Loucy (cell line): ENCODE measurements around the gene TIGD3.

Experiments used
- H2AFZ ChIP-seq: fragments of 200-600 bp; sonication (generic); 2 replicates; pipeline ENCODE4 v1.6.0; 2016; ENCODE audit warnings: antibody characterized with exemption, mild to moderate bottlenecking, low read length, moderate library complexity
- H3F3A ChIP-seq: fragments of 200-600 bp; 2 replicates; pipeline ENCODE4 v1.6.0; 2016; ENCODE audit warnings: antibody characterized with exemption, low read depth, mild to moderate bottlenecking
- H3K27me3 ChIP-seq: fragments of 200-600 bp; sonication (generic); 2 replicates; pipeline ENCODE4 v1.6.1; 2014; ENCODE audit warnings: low read length, mild to moderate bottlenecking; ENCODE audit not compliant: insufficient read depth, poor library complexity, severe bottlenecking
- H3K36me3 ChIP-seq: fragments of 200-600 bp; sonication (generic); 2 replicates; pipeline ENCODE4 v1.6.1; 2016; ENCODE audit warnings: low read length; ENCODE audit not compliant: insufficient read depth
- H3K4me1 ChIP-seq: fragments of 200-600 bp; sonication (generic); 2 replicates; pipeline ENCODE4 v1.5.1; 2014; ENCODE audit warnings: low read length, mild to moderate bottlenecking; ENCODE audit not compliant: insufficient read depth, poor library complexity, severe bottlenecking
- H3K4me2 ChIP-seq: fragments of 200-600 bp; sonication (generic); 2 replicates; pipeline ENCODE4 v1.6.0; 2014; ENCODE audit warnings: antibody characterized with exemption, low read length, low read depth, mild to moderate bottlenecking; ENCODE audit not compliant: poor library complexity, severe bottlenecking
- H3K4me3 ChIP-seq: fragments of 200-600 bp; sonication (generic); 2 replicates; pipeline ENCODE4 v1.5.1; 2014; ENCODE audit warnings: low read length, mild to moderate bottlenecking, mixed read lengths; ENCODE audit not compliant: poor library complexity, severe bottlenecking
- H3K79me2 ChIP-seq: fragments of 200-600 bp; sonication (generic); 2 replicates; pipeline ENCODE4 v1.6.1; 2014; ENCODE audit warnings: low read length; ENCODE audit not compliant: insufficient read depth
- H3K9ac ChIP-seq: fragments of 200-600 bp; sonication (generic); 2 replicates; pipeline ENCODE4 v1.6.0; 2014; ENCODE audit warnings: mild to moderate bottlenecking, low read depth, low read length, moderate library complexity; ENCODE audit not compliant: poor library complexity, severe bottlenecking
- H3K9me2 ChIP-seq: fragments of 200-600 bp; sonication (generic); replicated peaks from 2 replicates; pipeline ENCODE4 v1.6.1; 2016; ENCODE audit warnings: low read depth, low read length, mixed read lengths
- H3K9me3 ChIP-seq: fragments of 200-600 bp; sonication (generic); 2 replicates; pipeline ENCODE4 v1.6.1; 2014; ENCODE audit warnings: mild to moderate bottlenecking, antibody characterized with exemption, low read length, low read depth; ENCODE audit not compliant: insufficient read depth
- H4K20me1 ChIP-seq: fragments of 200-600 bp; sonication (generic); 2 replicates; pipeline ENCODE4 v1.6.0; 2014; ENCODE audit warnings: antibody characterized with exemption, low read length, mild to moderate bottlenecking; ENCODE audit not compliant: insufficient read depth, poor library complexity, severe bottlenecking
- CTCF ChIP-seq: fragments of 200-600 bp; sonication (generic); conservative IDR thresholded peaks from 2 replicates; pipeline ENCODE4 v1.5.1; 2014; ENCODE audit warnings: mild to moderate bottlenecking, antibody characterized with exemption, low read length
- EZH2phosphoT487 ChIP-seq: fragments of 200-600 bp; IDR thresholded peaks from 2 replicates; pipeline ENCODE4 v1.6.1; 2018; ENCODE audit warnings: antibody characterized with exemption, mild to moderate bottlenecking, moderate library complexity, borderline replicate concordance

TIGD3 gene

GRCh38 chr11:65325435-65325834, 29.1 kb upstream of the TIGD3 start:
- no peaks in the 10 kb centered on the region for H3K79me2 ChIP-seq
- no peaks in the 10 kb centered on the region for H3K4me1 ChIP-seq
- H3K9me3 ChIP-seq, result no peaks in the 10 kb centered on the region
- no peak overlapping the region for H3K9ac ChIP-seq
- no peaks in the 10 kb centered on the region for H3K36me3 ChIP-seq
- H3K9me2 ChIP-seq, result no peaks in the 10 kb centered on the region
- TF ChIP-seq EZH2phosphoT487 (no peak), CTCF (no peak)
- no peak overlapping the region for H3K4me2 ChIP-seq
- H2AFZ ChIP-seq, result no peak overlapping the region
- no peak overlapping the region for H3K4me3 ChIP-seq
- no peaks in the 10 kb centered on the region for H4K20me1 ChIP-seq
- H3K27me3 ChIP-seq, result no peaks in the 10 kb centered on the region
- H3F3A ChIP-seq, result no peaks in the 10 kb centered on the region

GRCh38 chr11:65327021-65327420, 27.5 kb upstream of the TIGD3 start:
- no peak overlapping the region for H3K9ac ChIP-seq
- no peak overlapping the region for H2AFZ ChIP-seq
- H3K36me3 ChIP-seq, result no peaks in the 10 kb centered on the region
- no peak overlapping the region for H3K4me3 ChIP-seq
- H3K79me2 ChIP-seq, result no peaks in the 10 kb centered on the region
- no peaks in the 10 kb centered on the region for H3K27me3 ChIP-seq
- TF ChIP-seq EZH2phosphoT487, result no peak
- no peak for TF ChIP-seq CTCF
- H3F3A ChIP-seq, result no peaks in the 10 kb centered on the region
- H3K4me1 ChIP-seq, result no peaks in the 10 kb centered on the region
- no peaks in the 10 kb centered on the region for H3K9me2 ChIP-seq
- H4K20me1 ChIP-seq, result no peaks in the 10 kb centered on the region
- no peaks in the 10 kb centered on the region for H3K9me3 ChIP-seq
- H3K4me2 ChIP-seq, result no peak overlapping the region

GRCh38 chr11:65329478-65329877, 25.1 kb upstream of the TIGD3 start:
- H3K4me1 ChIP-seq, result peaks cover 3% of the 10 kb centered on the region
- H3K9me3 ChIP-seq, result no peaks in the 10 kb centered on the region
- peaks cover 4% of the 10 kb centered on the region for H4K20me1 ChIP-seq
- H3F3A ChIP-seq, result no peaks in the 10 kb centered on the region
- no peaks in the 10 kb centered on the region for H3K27me3 ChIP-seq
- H3K79me2 ChIP-seq, result peaks cover 8% of the 10 kb centered on the region
- no peaks in the 10 kb centered on the region for H3K36me3 ChIP-seq
- H3K4me3 ChIP-seq, result no peak overlapping the region
- no peak overlapping the region for H3K4me2 ChIP-seq
- no peaks in the 10 kb centered on the region for H3K9me2 ChIP-seq
- peak overlapping the region; percentile 65; the same call in 1 of the 2 replicates for H2AFZ ChIP-seq
- H3K9ac ChIP-seq, result no peak overlapping the region
- TF ChIP-seq EZH2phosphoT487 (no peak), CTCF (no peak)
